Astrocyte of the spinal cord (primary cell): ENCODE measurements around the gene SLC22A5.

ENCODE experiments used
- DNase-seq: peaks from one replicate; pipeline ENCODE4 v3.0.0; 2011; ENCODE audit warnings: low read depth, low spot score
- H3K4me3 ChIP-seq: 2 replicates; pipeline ENCODE4 v1.5.1; 2011; ENCODE audit warnings: low read depth, mild to moderate bottlenecking, low read length, moderate library complexity
- in situ Hi-C: cut with HindIII; loops from 2 replicates; pipeline ENCODE4 v1.10.0; 2017; ENCODE audit warnings: low sequenced_read_pairs
- TF ChIP-seq, protein P1 (sequence below): IDR thresholded peaks from 2 replicates; pipeline ENCODE4 v1.5.1; 2012; ENCODE audit warnings: low read depth, mild to moderate bottlenecking, low read length, inconsistent platforms

Gene SLC22A5

DNA sequence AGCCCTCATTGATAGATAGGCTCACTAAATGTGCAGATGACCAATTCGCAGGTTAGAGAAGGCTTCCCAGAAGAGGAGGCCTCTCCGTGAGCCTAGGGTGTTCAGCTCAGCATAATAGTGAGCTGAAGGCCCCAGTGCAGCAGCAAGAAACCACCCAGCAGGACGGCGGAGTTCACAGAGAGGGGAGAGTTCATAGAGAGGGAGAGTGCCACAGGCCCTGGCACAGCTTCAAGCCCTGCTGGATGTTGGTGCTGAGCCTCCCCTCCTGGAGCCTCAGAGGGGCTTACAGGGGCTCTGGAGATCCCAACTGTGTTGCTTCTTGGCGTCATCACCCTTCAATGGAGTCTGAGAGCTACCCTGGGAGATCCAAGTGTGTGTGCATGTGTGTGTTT, 2.1 kb downstream of the SLC22A5 start:
- TF ChIP-seq, protein P1, sequence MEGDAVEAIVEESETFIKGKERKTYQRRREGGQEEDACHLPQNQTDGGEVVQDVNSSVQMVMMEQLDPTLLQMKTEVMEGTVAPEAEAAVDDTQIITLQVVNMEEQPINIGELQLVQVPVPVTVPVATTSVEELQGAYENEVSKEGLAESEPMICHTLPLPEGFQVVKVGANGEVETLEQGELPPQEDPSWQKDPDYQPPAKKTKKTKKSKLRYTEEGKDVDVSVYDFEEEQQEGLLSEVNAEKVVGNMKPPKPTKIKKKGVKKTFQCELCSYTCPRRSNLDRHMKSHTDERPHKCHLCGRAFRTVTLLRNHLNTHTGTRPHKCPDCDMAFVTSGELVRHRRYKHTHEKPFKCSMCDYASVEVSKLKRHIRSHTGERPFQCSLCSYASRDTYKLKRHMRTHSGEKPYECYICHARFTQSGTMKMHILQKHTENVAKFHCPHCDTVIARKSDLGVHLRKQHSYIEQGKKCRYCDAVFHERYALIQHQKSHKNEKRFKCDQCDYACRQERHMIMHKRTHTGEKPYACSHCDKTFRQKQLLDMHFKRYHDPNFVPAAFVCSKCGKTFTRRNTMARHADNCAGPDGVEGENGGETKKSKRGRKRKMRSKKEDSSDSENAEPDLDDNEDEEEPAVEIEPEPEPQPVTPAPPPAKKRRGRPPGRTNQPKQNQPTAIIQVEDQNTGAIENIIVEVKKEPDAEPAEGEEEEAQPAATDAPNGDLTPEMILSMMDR = no peak
- no peak for DNase-seq
- in situ Hi-C loops = no loop called here
- H3K4me3 ChIP-seq = no peak overlapping the region

DNA sequence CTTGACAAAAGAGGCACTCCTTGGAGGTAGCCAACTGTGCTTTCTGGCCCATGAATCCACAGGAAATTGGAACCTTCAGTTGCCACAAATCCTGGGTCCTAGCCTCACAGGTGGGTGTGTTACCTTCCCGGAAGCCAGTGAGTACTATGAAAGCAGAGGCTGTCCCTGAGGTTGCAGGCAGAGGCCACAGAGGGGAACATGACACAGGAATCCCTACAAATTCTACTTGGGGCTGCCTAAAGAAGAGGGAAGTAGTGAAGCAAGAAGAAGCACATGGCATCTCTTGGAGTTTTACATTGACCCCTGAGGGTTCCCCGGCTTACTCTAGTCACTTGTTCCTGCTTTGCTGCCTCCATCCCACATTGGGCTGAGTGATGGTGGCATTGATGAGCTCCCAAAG, 2.6 kb downstream of the SLC22A5 start:
- TF ChIP-seq, protein P1 = no peak

DNA sequence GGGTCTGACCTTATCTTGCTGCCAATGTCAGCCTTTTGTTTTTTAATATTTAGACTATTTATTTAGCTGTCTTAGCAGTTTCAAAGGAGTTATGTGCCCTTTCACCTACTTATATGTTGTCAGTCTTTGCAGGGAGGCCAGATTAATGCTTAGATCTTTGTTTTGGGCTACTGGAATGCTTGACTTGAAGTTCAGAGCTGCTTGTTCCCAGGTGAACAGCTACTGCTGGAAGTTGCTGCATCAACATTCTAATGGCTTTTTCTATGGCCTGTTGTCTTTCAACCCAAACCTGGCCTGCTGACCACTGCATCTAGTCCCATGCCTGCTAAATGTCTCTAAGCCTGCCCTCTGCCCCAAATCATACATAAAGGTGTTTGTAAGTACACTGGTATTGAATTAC, 3.0 kb downstream of the SLC22A5 start:
- in situ Hi-C loops = no loop called here
- no peak for DNase-seq
- TF ChIP-seq, protein P1 = no peak
- H3K4me3 ChIP-seq = no peak overlapping the region

More for the DNA sequence above, 2.6 kb downstream of the SLC22A5 start:
- in situ Hi-C loops = no loop called here
- H3K4me3 ChIP-seq = no peak overlapping the region
- DNase-seq = no peak

DNA sequence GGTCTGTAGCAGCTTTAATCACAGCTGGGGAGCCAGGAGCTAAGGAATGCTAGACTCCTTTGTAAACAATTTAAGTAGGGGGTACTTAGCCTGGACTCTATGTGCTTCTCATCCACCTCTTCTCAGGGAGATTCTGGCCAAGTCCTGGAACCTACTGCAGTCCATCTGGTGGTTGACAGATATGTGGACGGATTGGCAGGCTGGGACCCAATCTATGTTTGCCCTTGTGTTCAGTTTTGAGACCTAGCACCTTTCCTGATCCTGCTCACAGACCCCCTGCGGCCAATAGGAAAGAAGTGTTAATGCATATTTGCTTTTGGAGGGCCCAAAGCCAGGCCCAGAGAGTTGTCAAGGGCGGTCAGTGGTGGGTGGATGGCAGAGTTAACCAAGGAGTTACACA, 6.4 kb downstream of the SLC22A5 start:
- in situ Hi-C loops = no loop called here
- no peak for DNase-seq
- TF ChIP-seq, protein P1 = no peak
- H3K4me3 ChIP-seq = no peak overlapping the region

DNA sequence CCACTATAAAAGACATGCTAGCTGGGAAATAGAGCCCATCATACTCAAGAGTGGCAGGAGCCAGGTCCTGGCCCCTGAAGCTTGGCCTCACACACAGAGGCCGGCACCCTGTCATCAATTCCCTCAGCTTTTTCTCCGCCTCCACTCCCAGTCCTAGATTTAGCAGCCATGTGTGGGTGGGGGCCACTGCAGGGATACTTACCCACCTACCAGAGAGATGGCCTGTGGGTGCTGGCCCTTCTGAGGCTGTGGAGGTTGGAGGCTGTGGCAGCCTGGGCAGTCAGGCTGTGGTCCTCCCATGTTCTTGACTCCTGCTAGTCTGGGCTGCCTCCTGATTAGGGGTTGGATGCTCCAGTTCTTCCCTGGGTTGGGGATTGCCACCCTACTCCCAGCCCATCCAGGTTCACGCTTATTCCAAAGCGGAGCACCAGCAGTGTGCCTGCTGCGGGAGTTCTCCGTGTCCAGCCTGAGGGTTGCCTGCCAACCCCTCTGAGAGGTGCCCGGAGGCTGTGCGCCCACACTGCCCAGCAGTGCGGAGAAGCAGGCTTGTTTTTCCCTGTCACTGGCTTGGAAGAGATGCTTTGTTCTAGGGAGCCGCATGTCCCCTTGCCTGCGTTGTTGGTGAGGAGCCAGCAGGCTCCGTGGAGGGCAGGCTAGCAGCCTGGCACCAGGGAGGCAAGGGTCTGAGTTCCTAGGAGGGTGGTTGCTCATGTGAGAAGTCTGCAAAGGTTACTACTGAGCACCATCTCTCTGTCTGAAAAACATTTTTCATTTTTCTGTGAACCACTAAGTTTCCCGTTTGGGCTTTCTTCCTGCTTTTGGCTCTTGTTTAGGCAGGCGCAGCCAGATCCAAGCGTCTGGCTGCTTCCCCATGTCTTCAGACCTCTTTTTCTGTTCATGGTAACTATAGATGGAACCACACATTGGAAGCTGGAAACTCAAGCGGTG, 7.5 kb downstream of the SLC22A5 start:
- DNase-seq = no peak
- in situ Hi-C loops = no loop called here
- TF ChIP-seq, protein P1 = no peak
- H3K4me3 ChIP-seq = no peak overlapping the region

DNA sequence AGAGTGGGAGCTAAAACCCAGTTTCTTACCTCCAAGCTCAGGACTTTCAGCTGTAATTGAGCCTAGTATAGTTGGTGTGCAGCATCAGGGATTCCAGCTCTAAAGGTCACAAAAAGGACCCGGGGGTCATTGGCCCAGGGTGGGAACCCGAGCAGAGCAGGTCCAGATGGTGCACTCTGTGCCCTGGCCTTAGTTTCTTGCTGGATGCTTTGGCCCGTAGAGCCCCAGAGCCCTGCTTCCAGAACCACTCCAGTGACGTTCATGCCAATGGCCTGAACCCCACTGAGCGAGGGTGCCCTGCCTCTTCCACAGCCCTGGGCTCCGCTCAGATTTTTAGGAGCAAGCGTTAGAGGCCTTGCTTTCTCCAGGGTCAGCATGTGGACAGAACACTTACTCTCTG, 8.2 kb downstream of the SLC22A5 start:
- no peak overlapping the region for H3K4me3 ChIP-seq
- in situ Hi-C loops = no loop called here
- no peak for DNase-seq
- TF ChIP-seq, protein P1 = no peak
